ENCODE measurements around the gene SEMA4D.

Gene SEMA4D

DNA sequence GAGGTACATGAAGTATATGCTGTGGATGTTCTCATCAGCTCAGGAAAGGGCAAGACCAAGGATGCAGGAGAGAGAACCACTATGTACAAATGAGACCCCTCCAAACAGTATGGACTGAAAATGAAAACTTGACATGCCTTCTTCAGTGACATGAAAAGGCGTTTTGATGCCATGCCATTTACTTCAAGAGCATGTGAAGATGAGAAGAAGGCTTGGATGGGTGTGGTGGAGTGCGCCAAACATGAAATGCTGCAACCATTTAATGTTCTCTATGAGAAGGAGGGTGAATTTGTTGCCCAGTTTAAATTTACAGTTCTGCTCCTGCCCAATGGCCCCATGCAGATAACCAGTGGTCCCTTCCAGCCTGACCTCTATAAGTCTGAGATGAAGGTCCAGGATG lies 47.7 kb downstream of the SEMA4D start:
- no peak for DNase-seq (ENCODE audit: low read depth, low spot score)
- no peak overlapping the region for H3K4me3 ChIP-seq (ENCODE audit: low read depth, low read length)
- in situ Hi-C loops (cut with HindIII; ENCODE audit: low sequenced_read_pairs) = no loop called here
- TF ChIP-seq, protein P1, sequence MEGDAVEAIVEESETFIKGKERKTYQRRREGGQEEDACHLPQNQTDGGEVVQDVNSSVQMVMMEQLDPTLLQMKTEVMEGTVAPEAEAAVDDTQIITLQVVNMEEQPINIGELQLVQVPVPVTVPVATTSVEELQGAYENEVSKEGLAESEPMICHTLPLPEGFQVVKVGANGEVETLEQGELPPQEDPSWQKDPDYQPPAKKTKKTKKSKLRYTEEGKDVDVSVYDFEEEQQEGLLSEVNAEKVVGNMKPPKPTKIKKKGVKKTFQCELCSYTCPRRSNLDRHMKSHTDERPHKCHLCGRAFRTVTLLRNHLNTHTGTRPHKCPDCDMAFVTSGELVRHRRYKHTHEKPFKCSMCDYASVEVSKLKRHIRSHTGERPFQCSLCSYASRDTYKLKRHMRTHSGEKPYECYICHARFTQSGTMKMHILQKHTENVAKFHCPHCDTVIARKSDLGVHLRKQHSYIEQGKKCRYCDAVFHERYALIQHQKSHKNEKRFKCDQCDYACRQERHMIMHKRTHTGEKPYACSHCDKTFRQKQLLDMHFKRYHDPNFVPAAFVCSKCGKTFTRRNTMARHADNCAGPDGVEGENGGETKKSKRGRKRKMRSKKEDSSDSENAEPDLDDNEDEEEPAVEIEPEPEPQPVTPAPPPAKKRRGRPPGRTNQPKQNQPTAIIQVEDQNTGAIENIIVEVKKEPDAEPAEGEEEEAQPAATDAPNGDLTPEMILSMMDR (IDR thresholded peaks at IDR 0.05; ENCODE audit: low read depth, low read length) = no peak

DNA sequence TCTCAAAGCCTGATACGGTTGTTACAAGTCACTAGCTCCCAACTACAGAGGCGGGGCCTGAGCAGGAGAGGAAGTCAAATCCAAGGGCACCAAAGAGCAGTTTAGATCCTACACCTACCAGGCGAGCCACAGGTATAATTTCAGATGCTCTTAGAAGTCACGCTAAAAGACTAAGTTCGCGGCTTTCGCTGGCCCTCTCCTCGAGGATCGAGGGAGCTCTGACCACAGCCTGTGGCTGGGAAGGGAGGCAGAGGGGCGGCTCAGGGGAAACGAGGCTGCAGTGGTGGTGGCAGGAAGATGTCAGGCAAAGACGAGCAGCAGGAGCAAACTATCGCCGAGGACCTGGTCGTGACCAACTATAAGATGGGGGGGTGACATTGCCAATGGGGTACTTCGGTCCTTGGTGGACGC lies 48.6 kb downstream of the SEMA4D start:
- no peak overlapping the region for H3K4me3 ChIP-seq (ENCODE audit: low read depth, low read length)
- TF ChIP-seq, protein P1 (IDR thresholded peaks at IDR 0.05; ENCODE audit: low read depth, low read length) = no peak
- in situ Hi-C loops (cut with HindIII; ENCODE audit: low sequenced_read_pairs) = no loop called here
- no peak for DNase-seq (ENCODE audit: low read depth, low spot score)

GRCh38 chr9:89448821-89449220 lies 49.1 kb downstream of the SEMA4D start:
- no peak for DNase-seq (ENCODE audit: low read depth, low spot score)
- in situ Hi-C loops (cut with HindIII; ENCODE audit: low sequenced_read_pairs) = no loop called here
- no peak overlapping the region for H3K4me3 ChIP-seq (ENCODE audit: low read depth, low read length)
- TF ChIP-seq, protein P1 (IDR thresholded peaks at IDR 0.05; ENCODE audit: low read depth, low read length) = no peak

DNA sequence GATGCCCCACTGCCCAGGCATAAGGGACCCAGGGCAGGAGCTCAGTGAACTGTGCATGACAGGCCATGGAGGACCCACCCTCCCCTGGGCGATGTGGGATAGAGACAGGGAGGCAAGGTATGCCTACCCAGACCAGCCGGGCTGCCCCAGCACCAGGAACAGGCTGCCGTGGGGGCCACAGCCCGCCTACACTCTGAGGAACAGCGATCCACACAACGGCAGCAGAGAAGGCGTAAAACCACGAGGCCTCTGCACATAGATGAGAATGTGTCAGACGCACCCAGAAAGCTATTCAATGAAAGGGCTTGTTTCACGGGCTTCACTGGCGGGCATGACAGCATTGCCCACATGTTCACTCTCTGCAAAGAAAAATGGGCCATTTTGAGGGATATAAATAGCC lies 49.5 kb downstream of the SEMA4D start:
- TF ChIP-seq, protein P1 (IDR thresholded peaks at IDR 0.05; ENCODE audit: low read depth, low read length) = no peak
- in situ Hi-C loops (cut with HindIII; ENCODE audit: low sequenced_read_pairs) = no loop called here
- no peak for DNase-seq (ENCODE audit: low read depth, low spot score)

GRCh38 chr9:89447416-89447815 lies 50.5 kb downstream of the SEMA4D start:
- H3K4me3 ChIP-seq (ENCODE audit: low read depth, low read length) = no peak overlapping the region
- TF ChIP-seq, protein P1 (IDR thresholded peaks at IDR 0.05; ENCODE audit: low read depth, low read length) = no peak
- in situ Hi-C loops (cut with HindIII; ENCODE audit: low sequenced_read_pairs) = no loop called here
- DNase-seq (ENCODE audit: low read depth, low spot score) = no peak

More for the DNA sequence above, 49.5 kb downstream of the SEMA4D start:
- H3K4me3 ChIP-seq (ENCODE audit: low read depth, low read length) = no peak overlapping the region

DNA sequence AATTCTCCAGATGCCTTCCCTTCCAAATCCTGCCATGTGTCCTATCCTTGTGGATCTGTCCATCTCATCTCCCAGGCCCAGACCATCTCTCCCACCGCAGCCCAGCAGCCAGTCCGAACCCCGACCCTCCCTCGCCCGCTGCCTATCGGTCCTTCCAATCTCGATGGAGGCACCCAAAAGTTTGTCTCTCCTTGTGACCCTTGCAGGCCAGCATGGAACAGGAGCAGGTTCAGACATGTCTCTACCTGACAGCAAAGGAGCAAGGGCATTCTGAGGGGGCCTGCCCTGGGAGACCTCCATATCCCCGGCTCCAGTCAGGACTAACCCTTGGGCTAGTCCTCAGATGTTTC lies 51.0 kb downstream of the SEMA4D start:
- in situ Hi-C loops (cut with HindIII; ENCODE audit: low sequenced_read_pairs) = no loop called here
- no peak for DNase-seq (ENCODE audit: low read depth, low spot score)
- H3K4me3 ChIP-seq (ENCODE audit: low read depth, low read length) = no peak overlapping the region
- TF ChIP-seq, protein P1 (IDR thresholded peaks at IDR 0.05; ENCODE audit: low read depth, low read length) = no peak

All from astrocyte of the spinal cord (primary cell).